Prostate gland (tissue), 2 donors: ENCODE data around the gene PTPRA.

ENCODE experiments used
- POLR2A ChIP-seq: fragments of 450-650 bp; IDR thresholded peaks from one replicate; pipeline ENCODE4 v1.6.1; 2016; ENCODE audit warnings: antibody characterized with exemption, mild to moderate bottlenecking
- POLR2AphosphoS5 ChIP-seq: sonication (generic); formaldehyde crosslinking; IDR thresholded peaks from one replicate; pipeline ENCODE4 v1.6.1; 2017; ENCODE audit warnings: antibody characterized with exemption
- TF ChIP-seq, protein P1 (sequence below), 4 experiments: fragments of 200-600 bp in 2 of 4; fragments of 450-650 bp in 2 of 4; sonication (generic) in 2 of 4; IDR thresholded peaks; 1 replicate in 3 of 4; 2 replicates in 1 of 4; pipeline ENCODE4 v1.5.1; 2016 to 2019; ENCODE audit warnings: antibody characterized with exemption in 4 of 4, mild to moderate bottlenecking in 2 of 4, moderate library complexity in 2 of 4

DNA sequence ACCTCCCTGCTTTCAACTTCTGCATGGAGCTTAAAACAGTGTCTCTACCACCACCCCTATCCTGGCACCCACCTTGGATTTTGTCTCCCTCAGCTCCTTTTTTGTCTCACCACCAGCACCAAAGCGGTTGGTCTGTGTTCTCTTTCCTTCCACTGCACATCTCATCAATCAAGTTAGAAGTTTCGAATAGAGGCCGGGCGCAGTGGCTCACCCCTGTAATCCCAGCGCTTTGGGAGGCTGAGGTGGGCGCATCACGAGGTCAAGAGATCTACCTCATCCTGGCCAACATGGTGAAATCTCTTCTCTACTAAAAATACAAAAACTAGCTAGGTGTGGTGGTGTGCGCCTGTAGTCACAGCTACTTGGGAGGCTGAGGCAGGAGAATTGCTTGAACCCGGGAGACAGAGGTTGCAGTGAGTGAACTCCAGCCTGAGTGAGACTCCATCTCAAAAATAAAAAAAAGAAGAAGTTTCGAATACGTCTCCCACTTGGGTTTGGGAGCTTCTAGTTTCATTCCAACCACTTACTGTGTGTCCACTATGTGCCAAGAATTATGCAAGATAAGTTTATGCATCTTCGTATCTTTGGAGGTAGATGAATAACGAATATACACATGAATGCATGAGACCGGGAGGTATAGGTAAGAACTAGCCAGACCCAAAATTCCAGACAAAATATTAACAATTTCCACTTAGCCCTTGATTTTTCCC, 38.7 kb upstream of the PTPRA start:
- TF ChIP-seq, protein P1, sequence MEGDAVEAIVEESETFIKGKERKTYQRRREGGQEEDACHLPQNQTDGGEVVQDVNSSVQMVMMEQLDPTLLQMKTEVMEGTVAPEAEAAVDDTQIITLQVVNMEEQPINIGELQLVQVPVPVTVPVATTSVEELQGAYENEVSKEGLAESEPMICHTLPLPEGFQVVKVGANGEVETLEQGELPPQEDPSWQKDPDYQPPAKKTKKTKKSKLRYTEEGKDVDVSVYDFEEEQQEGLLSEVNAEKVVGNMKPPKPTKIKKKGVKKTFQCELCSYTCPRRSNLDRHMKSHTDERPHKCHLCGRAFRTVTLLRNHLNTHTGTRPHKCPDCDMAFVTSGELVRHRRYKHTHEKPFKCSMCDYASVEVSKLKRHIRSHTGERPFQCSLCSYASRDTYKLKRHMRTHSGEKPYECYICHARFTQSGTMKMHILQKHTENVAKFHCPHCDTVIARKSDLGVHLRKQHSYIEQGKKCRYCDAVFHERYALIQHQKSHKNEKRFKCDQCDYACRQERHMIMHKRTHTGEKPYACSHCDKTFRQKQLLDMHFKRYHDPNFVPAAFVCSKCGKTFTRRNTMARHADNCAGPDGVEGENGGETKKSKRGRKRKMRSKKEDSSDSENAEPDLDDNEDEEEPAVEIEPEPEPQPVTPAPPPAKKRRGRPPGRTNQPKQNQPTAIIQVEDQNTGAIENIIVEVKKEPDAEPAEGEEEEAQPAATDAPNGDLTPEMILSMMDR (IDR thresholded peaks at IDR 0.05): no peak
- TF ChIP-seq POLR2A: no peak
- no peak for TF ChIP-seq POLR2AphosphoS5
